Amniotic epithelial cell (primary cell): ENCODE data around the gene PRKCB.
"Not testable (repeated sequence)": the region's sequence is repeated elsewhere in the genome, so short reads cannot be mapped to it uniquely, and the experiment has no call there.

Experiments
- DNase-seq: peaks from one replicate; pipeline ENCODE4 v3.0.0-alpha.2; 2010; ENCODE audit warnings: low read depth

The PRKCB gene

GRCh38 chr16:23902748-23903414 is 67.1 kb downstream of the PRKCB start:
- DNase-seq: no peak

- DNase-seq: peak; percentile 11
These were observed 69.2 kb downstream of the PRKCB start for GRCh38 chr16:23905027-23905426.

- no peak for DNase-seq
These were observed 71.7 kb downstream of the PRKCB start for GRCh38 chr16:23907457-23907902.

GRCh38 chr16:23907903-23908302 is 72.1 kb downstream of the PRKCB start:
- no peak for DNase-seq

- DNase-seq: no peak
These were observed 73.0 kb downstream of the PRKCB start for GRCh38 chr16:23908790-23909189.

GRCh38 chr16:23909792-23910418 is 74.1 kb downstream of the PRKCB start:
- DNase-seq: no peak

- no peak for DNase-seq
These were observed 79.3 kb downstream of the PRKCB start for GRCh38 chr16:23914946-23915530.

GRCh38 chr16:23916552-23916951 is 80.8 kb downstream of the PRKCB start:
- not testable (repeated sequence) for DNase-seq

- no peak for DNase-seq
These were observed 81.8 kb downstream of the PRKCB start for GRCh38 chr16:23917621-23918020.

GRCh38 chr16:23920446-23920845 is 84.7 kb downstream of the PRKCB start:
- no peak for DNase-seq

GRCh38 chr16:23920899-23921298 is 85.1 kb downstream of the PRKCB start:
- DNase-seq: no peak

- no peak for DNase-seq
These were observed 86.6 kb downstream of the PRKCB start for GRCh38 chr16:23922406-23922805.

- no peak for DNase-seq
These were observed 88.3 kb downstream of the PRKCB start for GRCh38 chr16:23924128-23924527.

GRCh38 chr16:23927796-23928195 is 92.0 kb downstream of the PRKCB start:
- DNase-seq: no peak

GRCh38 chr16:23929237-23929636 is 93.5 kb downstream of the PRKCB start:
- no peak for DNase-seq

- DNase-seq: no peak
These were observed 94.1 kb downstream of the PRKCB start for GRCh38 chr16:23929856-23930255.

- no peak for DNase-seq
These were observed 95.0 kb downstream of the PRKCB start for GRCh38 chr16:23930791-23931190.

GRCh38 chr16:23931199-23931598 is 95.4 kb downstream of the PRKCB start:
- no peak for DNase-seq

GRCh38 chr16:23933650-23934049 is 97.9 kb downstream of the PRKCB start:
- DNase-seq: not testable (repeated sequence)

GRCh38 chr16:23934610-23935236 is 98.9 kb downstream of the PRKCB start:
- no peak for DNase-seq

- no peak for DNase-seq
These were observed 104.3 kb downstream of the PRKCB start for GRCh38 chr16:23940111-23940510.

- DNase-seq: no peak
These were observed 105.2 kb downstream of the PRKCB start for GRCh38 chr16:23941025-23941424.

GRCh38 chr16:23941963-23942564 is 106.3 kb downstream of the PRKCB start:
- DNase-seq: no peak
